Muscle of leg (tissue), 11 donors: ENCODE results near the gene IQCN. TPM values are rescaled to one million over a fixed set of nuclear protein-coding genes. Genes with fewer than 3 reads are reported as not detected.

ENCODE experiments used
- DNase-seq: peaks from one replicate; pipeline ENCODE4 v3.0.0; 2013
- H3K27ac ChIP-seq: one replicate; pipeline ENCODE4 v1.5.1; 2013; ENCODE audit warnings: mild to moderate bottlenecking, low read length, control low read depth
- H3K27me3 ChIP-seq: one replicate; pipeline ENCODE4 v1.6.1; 2013; ENCODE audit warnings: low read length; ENCODE audit not compliant: control insufficient read depth, insufficient read depth
- H3K36me3 ChIP-seq: one replicate; pipeline ENCODE4 v1.6.1; 2013; ENCODE audit warnings: low read length; ENCODE audit not compliant: control insufficient read depth, insufficient read depth
- H3K4me1 ChIP-seq: one replicate; pipeline ENCODE4 v1.6.1; 2013; ENCODE audit warnings: low read length; ENCODE audit not compliant: control insufficient read depth, insufficient read depth
- H3K4me3 ChIP-seq: one replicate; pipeline ENCODE4 v1.5.1; 2013; ENCODE audit warnings: low read length, control low read depth
- H3K9me3 ChIP-seq: replicated peaks from 2 replicates; pipeline ENCODE4 v1.6.1; 2013; ENCODE audit warnings: low read depth, low read length; ENCODE audit not compliant: control insufficient read depth
- WGBS: methylation state at CpG from one replicate; pipeline ENCODE4 v1.1.5; 2013; ENCODE audit warnings: missing lambda C conversion rate; ENCODE audit not compliant: insufficient coverage; 5-methylcytosine and 5-hydroxymethylcytosine counted together
- polyA plus RNA-seq, 8 donors: library from polyadenylated mRNA; unstranded; fragments of 120-200 nt; gene quantifications; one replicate each; pipeline versions ENCODE4 v1.2.1 to v1.2.3, GENCODE V29; 2013; ENCODE audit warnings: inconsistent platforms in 1 of 8, low replicate concordance in 1 of 8; ENCODE audit not compliant: insufficient read length in 8 of 8, insufficient read depth in 1 of 8
- total RNA-seq: library from RNA; stranded (reverse); fragments of 120-200 nt; gene quantifications from one replicate; pipeline ENCODE4 v1.2.4, GENCODE V29; 2013

IQCN gene
- total and polyA plus RNA-seq, 9 donors: 1.5 to 5.9 (median 3.1) TPM

DNA sequence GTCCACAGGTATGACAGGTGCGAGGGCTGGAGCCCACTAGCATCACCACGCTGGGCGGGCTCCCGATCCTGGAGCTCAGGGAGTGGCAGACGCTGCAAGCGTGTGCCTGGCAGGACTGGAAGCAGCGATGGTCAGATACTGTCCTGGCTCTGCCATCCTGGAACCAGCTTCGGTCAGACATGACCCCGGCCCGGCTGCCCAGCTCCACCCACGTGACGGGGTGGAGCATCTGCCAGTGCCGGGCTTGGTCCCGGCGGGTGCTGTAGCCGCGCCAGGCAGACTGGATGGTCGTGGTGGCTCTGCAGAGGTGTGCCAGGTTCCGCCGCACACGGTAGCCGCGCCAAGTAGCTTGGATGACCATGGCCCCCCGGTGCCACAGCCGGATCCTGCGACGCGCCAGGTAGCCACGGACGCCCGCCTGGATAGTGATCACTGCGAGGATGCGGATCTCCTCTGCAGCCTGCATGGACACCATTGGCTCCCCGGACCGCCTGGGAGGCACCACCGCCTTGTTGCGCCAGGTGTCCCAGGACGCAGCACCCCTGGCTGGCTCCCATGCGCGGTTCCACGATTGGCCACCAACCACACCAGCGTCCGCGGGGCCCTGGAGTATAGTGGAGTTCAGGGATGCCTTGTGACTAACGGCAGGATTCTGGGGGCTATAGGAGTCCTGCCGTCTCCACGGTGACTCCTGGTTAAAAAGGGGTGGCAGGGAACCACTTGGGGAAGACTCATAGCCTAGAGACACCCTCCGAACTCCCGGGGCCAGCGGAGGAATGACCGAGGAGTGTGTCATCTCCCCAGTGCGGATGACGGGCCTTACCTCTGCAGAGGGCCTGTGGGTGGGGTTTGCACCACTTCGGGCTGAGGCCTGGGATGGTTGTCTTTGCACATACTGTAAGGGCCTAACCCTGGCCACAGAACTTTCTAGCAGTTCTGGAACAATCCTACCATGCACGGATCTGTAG lies 16.5 kb downstream of the IQCN start:
- H3K27me3 ChIP-seq: peaks cover 8% of the 10 kb centered on the region
- H3K27ac ChIP-seq: no peak overlapping the region
- no peaks in the 10 kb centered on the region for H3K4me1 ChIP-seq
- peaks cover 27% of the 10 kb centered on the region for H3K36me3 ChIP-seq
- H3K9me3 ChIP-seq: no peaks in the 10 kb centered on the region
- peak; percentile 11 for DNase-seq
- WGBS: 90% methylated on average over 49 of the region's 55 CpGs
- no peak overlapping the region for H3K4me3 ChIP-seq

DNA sequence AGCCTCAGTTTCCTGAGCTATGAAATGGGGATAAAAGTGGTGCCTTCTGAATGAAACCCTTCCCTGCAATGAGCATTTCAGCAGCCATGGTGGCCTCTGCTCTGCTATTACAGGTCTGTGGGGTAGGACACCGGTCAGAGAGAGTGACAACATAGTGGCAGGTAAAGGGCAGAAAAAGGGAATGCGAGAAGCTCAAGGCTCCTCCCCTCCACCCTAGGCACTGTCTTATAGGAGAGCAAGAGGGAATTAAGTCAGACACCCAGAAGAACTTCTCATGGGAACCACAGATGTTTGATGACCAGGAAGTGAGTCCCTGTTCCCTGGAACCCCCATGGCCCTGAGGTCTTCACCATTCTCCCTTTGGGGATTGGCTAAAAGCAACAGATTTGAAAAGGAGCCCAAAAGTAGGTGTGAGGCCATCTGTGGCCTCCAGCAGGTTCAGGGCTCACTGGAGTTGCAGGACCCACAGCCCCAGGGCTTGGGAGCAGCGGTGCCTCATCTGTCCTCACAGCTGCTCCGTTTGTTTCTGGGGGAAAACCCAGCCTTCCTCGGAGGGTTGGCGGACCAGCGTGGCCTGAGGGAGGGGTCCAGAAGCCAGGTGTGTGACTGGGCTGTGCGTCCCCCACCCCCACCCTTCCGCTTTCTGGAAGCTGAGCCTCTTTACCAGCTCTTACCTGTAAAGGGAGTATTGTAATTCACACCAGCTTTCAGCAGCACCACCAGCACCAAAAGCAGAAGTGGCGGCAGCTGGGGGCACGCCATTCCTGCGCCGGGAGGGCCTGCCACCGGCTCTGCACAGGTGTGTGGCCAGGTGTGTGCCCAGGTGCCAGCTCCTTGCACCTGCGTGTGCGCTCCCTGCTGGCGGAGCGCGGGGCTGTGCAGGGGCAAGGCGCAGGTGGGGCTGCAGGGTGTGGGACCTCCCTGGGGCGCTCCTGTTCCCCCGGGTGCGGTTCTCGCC lies 19.4 kb downstream of the IQCN start:
- WGBS: 12% methylated on average over 15 of the region's 24 CpGs
- no peak for DNase-seq
- Histone ChIP-seq H3K4me3 (no peak overlapping the region), H3K9me3 (peaks cover 6% of the 10 kb centered on the region), H3K27ac (no peak overlapping the region), H3K27me3 (peaks cover 12% of the 10 kb centered on the region), H3K4me1 (no peaks in the 10 kb centered on the region), H3K36me3 (peaks cover 19% of the 10 kb centered on the region)

DNA sequence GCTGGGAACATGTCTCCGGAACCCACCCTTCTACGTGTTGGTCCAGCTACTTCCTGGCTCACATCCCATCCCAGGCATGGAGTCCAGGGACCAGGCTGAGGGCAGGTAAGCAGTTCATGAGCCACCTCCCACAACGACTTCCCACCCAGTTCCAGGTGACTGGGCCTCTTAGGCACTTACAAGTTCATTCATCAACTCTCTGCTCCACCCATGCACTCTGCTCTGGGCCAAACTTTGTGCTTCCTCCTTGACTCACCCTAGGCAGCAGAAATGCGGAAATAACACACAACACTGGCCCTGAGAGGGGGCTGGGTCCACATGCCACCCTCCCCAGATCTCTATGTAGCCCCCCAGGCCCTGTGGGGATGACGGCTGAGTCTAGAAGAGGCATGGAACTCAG lies 20.5 kb downstream of the IQCN start:
- H3K4me1 ChIP-seq: no peaks in the 10 kb centered on the region
- WGBS: 52% methylated on average over 3 of the region's 5 CpGs
- peaks cover 12% of the 10 kb centered on the region for H3K27me3 ChIP-seq
- H3K27ac ChIP-seq: no peak overlapping the region
- no peak overlapping the region for H3K4me3 ChIP-seq
- DNase-seq: peak; percentile 32
- H3K36me3 ChIP-seq: peaks cover 15% of the 10 kb centered on the region
- peaks cover 7% of the 10 kb centered on the region for H3K9me3 ChIP-seq

DNA sequence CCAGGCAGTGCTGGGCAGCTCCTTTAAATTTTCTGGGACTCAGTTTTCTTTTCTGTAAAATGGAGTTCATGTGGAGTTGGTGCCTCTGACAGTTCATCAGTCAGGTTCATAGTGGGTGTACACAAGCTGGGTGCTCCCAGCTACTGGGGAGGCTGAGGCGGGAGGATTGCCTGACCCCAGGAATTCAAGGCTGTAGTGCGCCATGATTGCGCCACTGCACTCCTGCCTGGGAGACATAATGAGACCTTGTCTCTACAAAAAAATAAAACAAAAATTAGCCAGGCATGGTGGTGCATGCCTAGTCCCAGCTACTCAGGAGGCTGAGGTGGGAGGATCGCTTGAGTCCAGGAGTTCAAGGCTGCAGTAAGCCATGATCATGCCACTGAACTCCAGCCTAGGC lies 21.1 kb downstream of the IQCN start:
- no CpG with 5 or more reads among the region's 4 CpGs for WGBS
- Histone ChIP-seq H3K9me3 (peaks cover 7% of the 10 kb centered on the region), H3K27me3 (peaks cover 12% of the 10 kb centered on the region), H3K36me3 (peaks cover 13% of the 10 kb centered on the region), H3K4me3 (no peak overlapping the region), H3K4me1 (no peaks in the 10 kb centered on the region), H3K27ac (no peak overlapping the region)
- no peak for DNase-seq

DNA sequence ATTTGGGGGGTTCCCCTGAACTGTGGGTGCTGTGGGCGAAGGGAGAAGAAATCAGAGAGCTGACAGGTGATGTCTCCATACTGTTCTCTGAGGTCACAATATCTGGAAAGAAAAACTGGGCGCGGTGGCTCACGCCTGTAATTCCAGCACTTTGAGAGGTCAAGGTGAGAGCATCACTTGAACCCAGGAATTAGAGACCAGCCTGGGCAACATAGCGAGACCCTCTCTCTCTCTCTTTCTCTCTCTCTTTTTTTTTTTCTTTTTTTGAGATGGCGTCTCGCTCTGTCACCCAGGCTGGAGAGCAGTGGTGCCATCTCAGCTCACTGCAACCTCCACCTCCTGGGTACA lies 21.9 kb downstream of the IQCN start:
- no peak for DNase-seq
- Histone ChIP-seq H3K27ac (no peak overlapping the region), H3K4me3 (no peak overlapping the region), H3K9me3 (peaks cover 7% of the 10 kb centered on the region), H3K27me3 (peaks cover 12% of the 10 kb centered on the region), H3K4me1 (no peaks in the 10 kb centered on the region), H3K36me3 (peaks cover 7% of the 10 kb centered on the region)
- 77% methylated on average over 6 of the region's 7 CpGs for WGBS

DNA sequence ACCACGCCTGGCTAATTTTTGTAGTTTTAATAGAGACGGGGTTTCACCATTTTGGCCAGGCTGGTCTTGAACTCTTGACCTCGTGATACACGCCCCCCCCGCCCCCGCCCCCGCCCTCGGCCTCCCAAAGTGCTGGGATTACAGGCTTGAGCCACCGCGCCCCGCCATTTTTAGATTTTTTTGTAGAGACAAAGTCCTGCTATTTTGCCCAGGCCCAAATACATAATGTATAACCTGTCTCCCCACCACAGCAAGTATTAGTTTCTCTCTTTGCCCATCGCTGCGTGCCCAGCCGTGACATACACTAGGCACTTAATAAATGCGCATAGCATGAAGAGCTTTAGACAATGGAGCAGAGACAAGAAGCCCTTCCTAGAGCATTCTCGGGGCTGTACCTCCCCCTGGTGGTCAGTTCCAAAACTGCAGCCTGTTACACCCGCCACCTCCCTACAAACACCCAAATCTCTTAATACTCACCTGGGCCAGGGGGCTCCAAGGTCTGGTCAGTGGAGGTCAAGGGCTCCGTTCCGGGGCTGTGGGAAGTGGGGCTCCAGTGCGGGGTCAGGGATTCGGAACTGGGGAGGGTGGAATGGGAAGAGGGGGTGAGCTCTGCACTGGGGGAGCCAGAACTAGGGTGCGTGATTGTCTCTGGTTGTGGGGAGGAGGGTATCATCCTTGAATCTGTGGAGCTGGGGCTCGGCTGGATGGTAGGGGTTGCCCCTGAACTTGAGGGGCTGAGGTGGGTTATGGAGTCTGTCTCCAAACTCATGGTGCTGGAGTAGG lies 22.5 kb downstream of the IQCN start:
- peaks cover 2% of the 10 kb centered on the region for H3K36me3 ChIP-seq
- 23% methylated on average over 6 of the region's 23 CpGs for WGBS
- H3K27ac ChIP-seq: no peak overlapping the region
- H3K9me3 ChIP-seq: peaks cover 7% of the 10 kb centered on the region
- H3K4me1 ChIP-seq: no peaks in the 10 kb centered on the region
- H3K4me3 ChIP-seq: no peak overlapping the region
- peaks cover 12% of the 10 kb centered on the region for H3K27me3 ChIP-seq
- peak; percentile 70 for DNase-seq

DNA sequence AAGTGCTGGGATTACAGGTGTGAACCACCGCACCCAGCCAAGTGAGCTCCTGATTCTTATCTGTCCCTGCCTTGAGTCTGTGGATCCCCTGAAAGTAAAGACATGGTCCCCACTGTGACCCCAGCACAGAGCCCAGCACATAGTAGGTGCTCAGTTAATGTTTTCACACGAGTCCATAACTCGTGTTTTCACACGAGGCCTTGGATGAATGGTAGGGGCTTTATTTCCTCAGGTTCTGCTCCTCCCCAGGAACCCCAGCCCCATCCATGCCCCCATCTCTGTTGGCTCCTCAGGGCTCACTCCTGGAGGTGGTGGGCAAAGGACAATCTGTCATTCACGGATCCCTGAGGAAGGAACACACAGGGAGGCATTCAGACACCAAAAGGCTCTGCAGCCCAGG lies 24.4 kb downstream of the IQCN start:
- Histone ChIP-seq H3K27ac (no peak overlapping the region), H3K9me3 (peaks cover 7% of the 10 kb centered on the region), H3K36me3 (no peaks in the 10 kb centered on the region), H3K27me3 (peaks cover 11% of the 10 kb centered on the region), H3K4me3 (no peak overlapping the region), H3K4me1 (no peaks in the 10 kb centered on the region)
- 91% methylated on average over 3 of the region's 5 CpGs for WGBS
- DNase-seq: no peak

DNA sequence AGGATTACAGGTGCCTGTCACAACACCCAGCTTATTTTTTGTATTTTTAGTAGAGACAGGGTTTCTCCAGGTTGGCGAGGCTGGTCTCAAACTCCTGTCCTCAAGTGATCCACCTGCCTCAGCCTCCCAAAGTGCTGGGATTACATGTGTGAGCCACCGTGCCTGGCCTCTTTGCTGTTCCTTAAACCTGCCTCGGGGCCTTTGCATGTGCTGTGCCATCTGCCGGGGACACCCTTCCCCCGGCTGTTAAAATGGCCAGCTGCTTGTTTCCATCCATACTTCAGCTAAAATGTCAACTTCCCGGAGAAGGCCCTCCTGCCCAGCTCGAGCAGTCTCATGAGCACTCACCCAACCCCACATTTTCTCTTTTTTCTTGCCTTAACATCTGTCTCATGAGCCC lies 29.0 kb downstream of the IQCN start:
- Histone ChIP-seq H3K27me3 (peaks cover 6% of the 10 kb centered on the region), H3K4me1 (no peaks in the 10 kb centered on the region), H3K4me3 (no peak overlapping the region), H3K9me3 (peaks cover 5% of the 10 kb centered on the region), H3K36me3 (no peaks in the 10 kb centered on the region), H3K27ac (no peak overlapping the region)
- 70% methylated on average over 7 of the region's 7 CpGs for WGBS
- DNase-seq: no peak

DNA sequence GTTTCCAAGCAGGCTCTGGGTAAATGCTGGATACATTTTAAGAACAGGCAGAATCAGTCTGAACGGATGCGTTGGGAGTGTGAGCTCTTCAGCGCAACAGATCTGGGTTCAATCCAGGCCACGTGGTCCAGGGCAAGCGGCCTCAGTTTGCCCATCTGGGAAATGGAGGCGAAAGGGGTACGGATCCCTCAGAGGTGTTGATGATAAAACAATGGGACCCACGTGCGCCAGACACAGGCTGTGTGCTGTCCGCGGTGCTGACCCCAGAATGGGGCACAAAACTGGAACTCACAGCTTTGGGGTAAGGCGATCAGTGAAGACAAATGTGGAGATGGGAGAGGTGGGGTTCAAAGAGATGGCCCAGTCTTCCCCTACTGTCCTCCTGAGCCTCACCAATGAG lies 34.9 kb downstream of the IQCN start:
- no peak overlapping the region for H3K4me3 ChIP-seq
- DNase-seq: no peak
- WGBS: 25% methylated on average over 11 of the region's 12 CpGs
- no peaks in the 10 kb centered on the region for H3K4me1 ChIP-seq
- H3K27ac ChIP-seq: no peak overlapping the region
- H3K36me3 ChIP-seq: no peaks in the 10 kb centered on the region
- peaks cover 12% of the 10 kb centered on the region for H3K27me3 ChIP-seq
- no peaks in the 10 kb centered on the region for H3K9me3 ChIP-seq
